ENCODE results near the gene TAGLN.

The TAGLN gene

GRCh38 chr11:117214404-117215110, 15.4 kb downstream of the TAGLN start:
- no peak overlapping the region for H3K27ac ChIP-seq (ENCODE audit: insufficient read depth in 1 of 2, low read depth in 1 of 2, low read length in 2 of 2, poor library complexity in 1 of 2, severe bottlenecking in 2 of 2)
- H3K27me3 ChIP-seq (replicated peaks in 2 of 5; ENCODE audit: control insufficient read depth in 4 of 5, insufficient read depth in 5 of 5, low read length in 4 of 5) = no peaks in the 10 kb centered on the region
- 98% methylated on average over 6 of the region's 7 CpGs for WGBS (ENCODE audit: insufficient coverage)

GRCh38 chr11:117217141-117218084, 18.2 kb downstream of the TAGLN start:
- Histone ChIP-seq H3K27ac (ENCODE audit: insufficient read depth in 1 of 2, low read depth in 1 of 2, low read length in 2 of 2, poor library complexity in 1 of 2, severe bottlenecking in 2 of 2) (no peak overlapping the region), H3K27me3 (replicated peaks in 2 of 5; ENCODE audit: control insufficient read depth in 4 of 5, insufficient read depth in 5 of 5, low read length in 4 of 5) (no peaks in the 10 kb centered on the region), H3K4me3 (ENCODE audit: control insufficient read depth in 1 of 7, extremely low read depth in 1 of 7, insufficient read depth in 4 of 7, low read depth in 2 of 7, low read length in 6 of 7) (no peak overlapping the region), H3K36me3 (ENCODE audit: control insufficient read depth in 4 of 4, insufficient read depth in 4 of 4, low read length in 3 of 4) (peaks cover 6 to 81% (median 63%) of the 10 kb centered on the region in 4 experiments), H3K9me3 (ENCODE audit: control extremely low read depth in 1 of 5, control insufficient read depth in 4 of 5, insufficient read depth in 2 of 5, low read depth in 1 of 5, low read length in 4 of 5) (no peaks in the 10 kb centered on the region), H3K4me1 (ENCODE audit: control extremely low read depth in 1 of 4, control insufficient read depth in 4 of 4, insufficient read depth in 4 of 4, low read length in 3 of 4) (no peaks in the 10 kb centered on the region)
- POLR2A ChIA-PET = no interaction called here
- DNase-seq = no peak
- WGBS (ENCODE audit: insufficient coverage) = 98% methylated on average over 9 of the region's 11 CpGs
- CTCF ChIA-PET = interaction anchor here (0.6 to 4.8 kb wide), 2 partner anchors 9 to 14 kb away, joined by 3 to 28 read pairs; no protein-coding TSS in a partner anchor

More at GRCh38 chr11:117214404-117215110, 15.4 kb downstream of the TAGLN start:
- H3K4me1 ChIP-seq (ENCODE audit: control extremely low read depth in 1 of 4, control insufficient read depth in 4 of 4, insufficient read depth in 4 of 4, low read length in 3 of 4) = no peaks in the 10 kb centered on the region
- no peak overlapping the region for H3K4me3 ChIP-seq (ENCODE audit: control insufficient read depth in 1 of 7, extremely low read depth in 1 of 7, insufficient read depth in 4 of 7, low read depth in 2 of 7, low read length in 6 of 7)
- no peak for DNase-seq
- no peaks in the 10 kb centered on the region for H3K9me3 ChIP-seq (ENCODE audit: control extremely low read depth in 1 of 5, control insufficient read depth in 4 of 5, insufficient read depth in 2 of 5, low read depth in 1 of 5, low read length in 4 of 5)
- ChIA-PET CTCF (interaction anchor here (0.8 to 4.8 kb wide), 4 partner anchors 12 to 108 kb away, joined by 3 to 28 read pairs (median 9); no protein-coding TSS in a partner anchor), POLR2A (no interaction called here)
- peaks cover 8 to 59% (median 46%) of the 10 kb centered on the region in 4 experiments for H3K36me3 ChIP-seq (ENCODE audit: control insufficient read depth in 4 of 4, insufficient read depth in 4 of 4, low read length in 3 of 4)

GRCh38 chr11:117218133-117218915, 19.2 kb downstream of the TAGLN start:
- DNase-seq = no peak
- ChIA-PET CTCF (interaction anchor here (1.0 to 4.8 kb wide), 5 partner anchors 8 to 37 kb away, joined by 3 to 28 read pairs (median 5); no protein-coding TSS in a partner anchor), POLR2A (no interaction called here)
- Histone ChIP-seq H3K36me3 (ENCODE audit: control insufficient read depth in 4 of 4, insufficient read depth in 4 of 4, low read length in 3 of 4) (peaks cover 5 to 81% (median 60%) of the 10 kb centered on the region in 4 experiments), H3K4me1 (ENCODE audit: control extremely low read depth in 1 of 4, control insufficient read depth in 4 of 4, insufficient read depth in 4 of 4, low read length in 3 of 4) (no peaks in the 10 kb centered on the region), H3K4me3 (ENCODE audit: control insufficient read depth in 1 of 7, extremely low read depth in 1 of 7, insufficient read depth in 4 of 7, low read depth in 2 of 7, low read length in 6 of 7) (no peak overlapping the region), H3K27ac (ENCODE audit: insufficient read depth in 1 of 2, low read depth in 1 of 2, low read length in 2 of 2, poor library complexity in 1 of 2, severe bottlenecking in 2 of 2) (no peak overlapping the region), H3K27me3 (replicated peaks in 2 of 5; ENCODE audit: control insufficient read depth in 4 of 5, insufficient read depth in 5 of 5, low read length in 4 of 5) (no peaks in the 10 kb centered on the region), H3K9me3 (ENCODE audit: control extremely low read depth in 1 of 5, control insufficient read depth in 4 of 5, insufficient read depth in 2 of 5, low read depth in 1 of 5, low read length in 4 of 5) (no peaks in the 10 kb centered on the region)
- 84% methylated on average over 6 of the region's 15 CpGs for WGBS (ENCODE audit: insufficient coverage)

- Histone ChIP-seq H3K9me3 (ENCODE audit: control extremely low read depth in 1 of 5, control insufficient read depth in 4 of 5, insufficient read depth in 2 of 5, low read depth in 1 of 5, low read length in 4 of 5) (no peaks in the 10 kb centered on the region), H3K36me3 (ENCODE audit: control insufficient read depth in 4 of 4, insufficient read depth in 4 of 4, low read length in 3 of 4) (peaks cover 4 to 82% (median 65%) of the 10 kb centered on the region in 4 experiments), H3K4me3 (ENCODE audit: control insufficient read depth in 1 of 7, extremely low read depth in 1 of 7, insufficient read depth in 4 of 7, low read depth in 2 of 7, low read length in 6 of 7) (no peak overlapping the region), H3K27me3 (replicated peaks in 2 of 5; ENCODE audit: control insufficient read depth in 4 of 5, insufficient read depth in 5 of 5, low read length in 4 of 5) (no peaks in the 10 kb centered on the region), H3K4me1 (ENCODE audit: control extremely low read depth in 1 of 4, control insufficient read depth in 4 of 4, insufficient read depth in 4 of 4, low read length in 3 of 4) (no peaks in the 10 kb centered on the region), H3K27ac (ENCODE audit: insufficient read depth in 1 of 2, low read depth in 1 of 2, low read length in 2 of 2, poor library complexity in 1 of 2, severe bottlenecking in 2 of 2) (no peak overlapping the region)
- WGBS (ENCODE audit: insufficient coverage) = 96% methylated on average over 9 of the region's 9 CpGs
- ChIA-PET POLR2A (no interaction called here), CTCF (interaction anchor here (1.0 to 4.8 kb wide), 5 partner anchors 8 to 38 kb away, joined by 3 to 28 read pairs (median 5); no protein-coding TSS in a partner anchor)
- DNase-seq = no peak
These were observed 19.8 kb downstream of the TAGLN start for GRCh38 chr11:117219001-117219400.

- H3K4me3 ChIP-seq (ENCODE audit: control insufficient read depth in 1 of 7, extremely low read depth in 1 of 7, insufficient read depth in 4 of 7, low read depth in 2 of 7, low read length in 6 of 7) = no peak overlapping the region
- H3K4me1 ChIP-seq (ENCODE audit: control extremely low read depth in 1 of 4, control insufficient read depth in 4 of 4, insufficient read depth in 4 of 4, low read length in 3 of 4) = no peaks in the 10 kb centered on the region
- no peaks in the 10 kb centered on the region for H3K27me3 ChIP-seq (replicated peaks in 2 of 5; ENCODE audit: control insufficient read depth in 4 of 5, insufficient read depth in 5 of 5, low read length in 4 of 5)
- H3K27ac ChIP-seq (ENCODE audit: insufficient read depth in 1 of 2, low read depth in 1 of 2, low read length in 2 of 2, poor library complexity in 1 of 2, severe bottlenecking in 2 of 2) = peak overlapping the region in 1 of 2 experiments; percentile 4
- POLR2A ChIA-PET = no interaction called here
- no peaks in the 10 kb centered on the region for H3K9me3 ChIP-seq (ENCODE audit: control extremely low read depth in 1 of 5, control insufficient read depth in 4 of 5, insufficient read depth in 2 of 5, low read depth in 1 of 5, low read length in 4 of 5)
- H3K36me3 ChIP-seq (ENCODE audit: control insufficient read depth in 4 of 4, insufficient read depth in 4 of 4, low read length in 3 of 4) = peaks cover 4 to 83% (median 66%) of the 10 kb centered on the region in 4 experiments
- CTCF ChIA-PET = interaction anchor here (1.0 to 4.8 kb wide), 6 partner anchors 7 to 39 kb away, joined by 4 to 28 read pairs (median 7); no protein-coding TSS in a partner anchor
- no peak for DNase-seq
- WGBS (ENCODE audit: insufficient coverage) = 100% methylated on average over 2 of the region's 8 CpGs
These were observed 20.3 kb downstream of the TAGLN start for GRCh38 chr11:117219455-117219854.

- H3K4me3 ChIP-seq (ENCODE audit: control insufficient read depth in 1 of 7, extremely low read depth in 1 of 7, insufficient read depth in 4 of 7, low read depth in 2 of 7, low read length in 6 of 7) = no peak overlapping the region
- H3K4me1 ChIP-seq (ENCODE audit: control extremely low read depth in 1 of 4, control insufficient read depth in 4 of 4, insufficient read depth in 4 of 4, low read length in 3 of 4) = no peaks in the 10 kb centered on the region
- CTCF ChIA-PET = interaction anchor here (1.0 to 2.0 kb wide), 6 partner anchors 9 to 40 kb away, joined by 3 to 9 read pairs (median 4); partner anchors contain the start of gene PCSK7
- POLR2A ChIA-PET = interaction anchor here (0.6 to 0.9 kb wide), 2 partner anchors 12 to 390 kb away, joined by 3 read pairs; partner anchors contain the start of genes APOC3 and PCSK7
- DNase-seq = no peak
- WGBS (ENCODE audit: insufficient coverage) = 100% methylated on average over 1 of the region's 4 CpGs
- H3K27me3 ChIP-seq (replicated peaks in 2 of 5; ENCODE audit: control insufficient read depth in 4 of 5, insufficient read depth in 5 of 5, low read length in 4 of 5) = no peaks in the 10 kb centered on the region
- peak overlapping the region in 1 of 2 experiments; percentile 4 for H3K27ac ChIP-seq (ENCODE audit: insufficient read depth in 1 of 2, low read depth in 1 of 2, low read length in 2 of 2, poor library complexity in 1 of 2, severe bottlenecking in 2 of 2)
- H3K36me3 ChIP-seq (ENCODE audit: control insufficient read depth in 4 of 4, insufficient read depth in 4 of 4, low read length in 3 of 4) = peaks cover 2 to 82% (median 65%) of the 10 kb centered on the region in 4 experiments
- H3K9me3 ChIP-seq (ENCODE audit: control extremely low read depth in 1 of 5, control insufficient read depth in 4 of 5, insufficient read depth in 2 of 5, low read depth in 1 of 5, low read length in 4 of 5) = no peaks in the 10 kb centered on the region
These were observed 20.8 kb downstream of the TAGLN start for GRCh38 chr11:117219995-117220394.
